CD8-positive, alpha-beta memory T cell (primary cell): Measurements from ENCODE around the gene ZNF154. TPM values are rescaled to one million over a fixed set of nuclear protein-coding genes. Genes with fewer than 3 reads are reported as not detected.

Experiments
- CTCF ChIA-PET: fragments of 350-600 bp; sonication (Branson Sonifier 250); formaldehyde crosslinking; loops from one replicate; lab custom pipeline; 2021; ENCODE audit warnings: antibody characterized with exemption; lab: Charles Lee
- POLR2A ChIA-PET: fragments of 350-600 bp; sonication (Branson Sonifier 250); formaldehyde crosslinking; loops from one replicate; lab custom pipeline; 2021; ENCODE audit warnings: antibody characterized with exemption; lab: Charles Lee
- DNase-seq, 5 donors: peaks; one replicate each; pipeline versions ENCODE4 v3.0.0 to v3.0.0-alpha.2; 2020 to 2022; ENCODE audit warnings: mixed read lengths in 1 of 5
- H3K27ac ChIP-seq: one replicate; pipeline ENCODE4 v1.7.0; 2013; ENCODE audit warnings: low read depth, mild to moderate bottlenecking, low read length, moderate library complexity
- H3K27me3 ChIP-seq: 2 replicates; pipeline ENCODE4 v1.7.0; 2013; ENCODE audit warnings: low read length, mild to moderate bottlenecking; ENCODE audit not compliant: insufficient read depth, poor library complexity, severe bottlenecking
- H3K36me3 ChIP-seq: 2 replicates; pipeline ENCODE4 v1.7.0; 2013; ENCODE audit warnings: mild to moderate bottlenecking, low read length, moderate library complexity; ENCODE audit not compliant: insufficient read depth
- H3K4me1 ChIP-seq: 2 replicates; pipeline ENCODE4 v1.7.0; 2013; ENCODE audit warnings: mild to moderate bottlenecking, low read length, moderate library complexity; ENCODE audit not compliant: insufficient read depth
- H3K4me3 ChIP-seq: 2 replicates; pipeline ENCODE4 v1.7.0; 2013; ENCODE audit warnings: mild to moderate bottlenecking, low read length
- H3K9me3 ChIP-seq: 2 replicates; pipeline ENCODE4 v1.7.0; 2013; ENCODE audit warnings: mild to moderate bottlenecking, low read length
- H3K27ac Mint-ChIP-seq, 8 donors: one replicate each; pipeline ENCODE4 v1.8.0; 2020 to 2021; ENCODE audit warnings: mixed read lengths in 8 of 8, mild to moderate bottlenecking in 6 of 8, inconsistent platforms in 3 of 8, moderate library complexity in 3 of 8
- H3K27me3 Mint-ChIP-seq, 2 donors: one replicate each; pipeline ENCODE4 v1.8.0; 2020 to 2021; ENCODE audit warnings: mixed read lengths in 2 of 2, mild to moderate bottlenecking in 1 of 2, moderate library complexity in 1 of 2
- H3K36me3 Mint-ChIP-seq, 3 donors: one replicate each; pipeline ENCODE4 v1.8.0; 2020 to 2021; ENCODE audit warnings: mixed read lengths in 3 of 3, inconsistent platforms in 1 of 3, mild to moderate bottlenecking in 1 of 3
- H3K4me1 Mint-ChIP-seq, 3 donors: one replicate each; pipeline ENCODE4 v1.8.0; 2020 to 2021; ENCODE audit warnings: mixed read lengths in 3 of 3, inconsistent platforms in 1 of 3, mild to moderate bottlenecking in 1 of 3
- H3K4me3 Mint-ChIP-seq, 7 donors: one replicate each; pipeline ENCODE4 v1.8.0; 2020 to 2021; ENCODE audit warnings: mixed read lengths in 7 of 7, mild to moderate bottlenecking in 6 of 7, moderate library complexity in 4 of 7, inconsistent platforms in 2 of 7
- H3K9me3 Mint-ChIP-seq, 5 donors: one replicate each; pipeline ENCODE4 v1.8.0; 2020 to 2022; ENCODE audit warnings: mixed read lengths in 5 of 5, mild to moderate bottlenecking in 3 of 5, moderate library complexity in 2 of 5, inconsistent platforms in 1 of 5
- polyA plus RNA-seq: library from polyadenylated mRNA; unstranded; fragments of 300-500 nt; fragmentation: Illumina TruSeq; gene quantifications from one replicate; pipeline ENCODE4 v1.2.3, GENCODE V29; 2021
- total RNA-seq, 2 experiments: library from RNA; stranded (reverse); gene quantifications; one replicate each; pipeline ENCODE4 v1.2.3, GENCODE V29; 2021

Gene ZNF154
- total and polyA plus RNA-seq, 3 experiments from 2014 or later = 2.2 to 7.7 (median 6.5) TPM

DNA sequence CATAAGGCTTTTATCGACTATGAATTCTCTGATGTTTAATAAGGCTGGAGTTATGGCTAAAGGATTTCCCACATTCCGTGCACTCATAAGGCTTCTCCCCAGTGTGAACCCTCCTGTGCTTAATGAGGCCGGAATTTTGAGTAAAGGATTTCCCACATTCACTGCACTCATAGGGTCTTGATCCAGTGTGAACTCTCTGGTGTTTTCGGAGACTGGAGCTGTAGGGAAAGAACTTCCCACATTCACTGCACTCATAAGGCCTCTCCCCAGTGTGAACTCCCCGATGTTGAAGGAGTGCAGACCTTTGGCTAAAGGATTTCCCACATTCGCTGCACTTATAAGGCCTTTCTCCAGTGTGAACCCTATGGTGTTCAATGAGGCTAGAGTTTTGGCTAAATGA, 7.4 kb downstream of the ZNF154 start:
- Mint-ChIP-seq H3K4me3 (no peak overlapping the region), H3K27ac (no peak overlapping the region), H3K27me3 (peaks cover 0 to 2% of the 10 kb centered on the region in 2 donors), H3K9me3 (peaks cover 22 to 95% (median 83%) of the 10 kb centered on the region in 5 donors), H3K4me1 (peaks cover 10 to 29% (median 14%) of the 10 kb centered on the region in 3 donors), H3K36me3 (peaks cover 46 to 85% (median 81%) of the 10 kb centered on the region in 3 donors)
- DNase-seq = no peak
- ChIA-PET CTCF (no interaction called here), POLR2A (no interaction called here)
- H3K9me3 ChIP-seq = peaks cover 51% of the 10 kb centered on the region
- H3K27ac ChIP-seq = no peak overlapping the region
- no peaks in the 10 kb centered on the region for H3K4me1 ChIP-seq
- no peaks in the 10 kb centered on the region for H3K27me3 ChIP-seq
- H3K4me3 ChIP-seq = no peak overlapping the region
- H3K36me3 ChIP-seq = no peaks in the 10 kb centered on the region

DNA sequence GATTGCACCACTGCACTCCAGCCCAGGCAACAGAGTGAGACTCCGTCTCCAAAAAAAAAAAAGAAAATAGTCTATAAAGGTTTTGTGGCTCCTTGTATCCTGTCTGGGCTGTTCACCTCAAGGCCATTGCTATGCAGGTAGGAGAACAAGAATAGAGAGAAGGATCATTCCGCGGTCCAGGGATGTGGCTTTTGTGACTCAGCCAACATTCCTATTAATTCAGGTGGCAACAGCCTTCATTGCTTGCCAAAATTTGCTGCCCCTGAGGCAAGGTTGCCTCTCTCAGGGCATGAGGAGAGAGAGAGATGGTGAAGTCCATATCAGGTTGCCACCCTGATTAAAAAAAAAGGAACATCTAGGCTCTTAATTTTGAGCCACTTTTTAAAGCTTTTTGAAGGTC, 19.3 kb downstream of the ZNF154 start:
- H3K9me3 Mint-ChIP-seq = peaks cover 33 to 96% (median 84%) of the 10 kb centered on the region in 5 donors

DNA sequence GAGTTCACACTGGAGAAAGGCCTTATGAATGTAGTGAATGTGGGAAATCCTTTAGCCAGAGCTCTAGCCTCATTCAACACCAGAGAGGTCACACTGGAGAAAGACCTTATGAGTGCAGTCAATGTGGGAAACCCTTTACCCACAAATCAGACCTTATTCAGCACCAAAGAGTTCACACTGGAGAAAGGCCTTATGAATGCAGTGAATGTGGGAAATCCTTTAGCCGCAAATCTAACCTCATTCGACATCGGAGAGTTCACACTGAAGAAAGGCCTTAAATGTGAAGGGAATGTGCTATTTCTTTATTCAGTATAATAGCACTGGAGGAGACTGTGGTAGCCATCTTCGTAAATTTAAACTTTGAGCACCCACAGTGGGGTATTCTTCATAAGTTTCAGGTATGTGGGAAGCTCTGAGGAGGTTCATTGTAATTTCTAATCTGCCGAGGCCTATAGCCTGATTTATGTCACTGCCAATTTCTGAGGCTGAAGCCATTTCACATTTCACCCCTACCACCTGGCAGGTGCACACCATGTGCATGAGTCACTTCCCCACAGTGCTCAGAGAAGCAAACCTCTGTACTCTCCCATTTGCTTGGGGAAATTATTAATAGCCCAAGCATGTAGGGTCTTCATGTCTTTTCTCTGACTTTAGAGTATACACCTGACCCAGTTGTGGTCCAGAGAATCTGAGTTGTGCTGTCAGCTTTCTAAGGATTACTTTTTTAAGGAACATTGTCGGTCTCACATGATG, 20.8 kb downstream of the ZNF154 start:
- Mint-ChIP-seq H3K27me3 (peaks cover 0 to 2% of the 10 kb centered on the region in 2 donors), H3K36me3 (peaks cover 36 to 75% (median 67%) of the 10 kb centered on the region in 3 donors), H3K9me3 (peaks cover 48 to 96% (median 87%) of the 10 kb centered on the region in 5 donors), H3K4me3 (no peak overlapping the region), H3K4me1 (peaks cover 20 to 29% (median 28%) of the 10 kb centered on the region in 3 donors), H3K27ac (no peak overlapping the region)
- ChIA-PET POLR2A (no interaction called here), CTCF (no interaction called here)
- H3K9me3 ChIP-seq = peaks cover 69% of the 10 kb centered on the region
- H3K27me3 ChIP-seq = no peaks in the 10 kb centered on the region
- H3K36me3 ChIP-seq = peaks cover 39% of the 10 kb centered on the region
- DNase-seq = no peak
- H3K4me1 ChIP-seq = peaks cover 6% of the 10 kb centered on the region
- H3K27ac ChIP-seq = no peak overlapping the region
- H3K4me3 ChIP-seq = peak overlapping the region; percentile 2

More for the DNA sequence above, 19.3 kb downstream of the ZNF154 start:
- Histone ChIP-seq H3K36me3 (peaks cover 23% of the 10 kb centered on the region), H3K4me1 (no peaks in the 10 kb centered on the region), H3K27me3 (no peaks in the 10 kb centered on the region), H3K9me3 (peaks cover 68% of the 10 kb centered on the region), H3K27ac (no peak overlapping the region), H3K4me3 (no peak overlapping the region)
- ChIA-PET POLR2A (no interaction called here), CTCF (no interaction called here)
- DNase-seq = no peak
- Mint-ChIP-seq H3K27ac (no peak overlapping the region), H3K4me1 (peaks cover 10 to 17% (median 13%) of the 10 kb centered on the region in 3 donors), H3K36me3 (peaks cover 25 to 71% (median 60%) of the 10 kb centered on the region in 3 donors), H3K4me3 (no peak overlapping the region), H3K27me3 (peaks cover 0 to 2% of the 10 kb centered on the region in 2 donors)

DNA sequence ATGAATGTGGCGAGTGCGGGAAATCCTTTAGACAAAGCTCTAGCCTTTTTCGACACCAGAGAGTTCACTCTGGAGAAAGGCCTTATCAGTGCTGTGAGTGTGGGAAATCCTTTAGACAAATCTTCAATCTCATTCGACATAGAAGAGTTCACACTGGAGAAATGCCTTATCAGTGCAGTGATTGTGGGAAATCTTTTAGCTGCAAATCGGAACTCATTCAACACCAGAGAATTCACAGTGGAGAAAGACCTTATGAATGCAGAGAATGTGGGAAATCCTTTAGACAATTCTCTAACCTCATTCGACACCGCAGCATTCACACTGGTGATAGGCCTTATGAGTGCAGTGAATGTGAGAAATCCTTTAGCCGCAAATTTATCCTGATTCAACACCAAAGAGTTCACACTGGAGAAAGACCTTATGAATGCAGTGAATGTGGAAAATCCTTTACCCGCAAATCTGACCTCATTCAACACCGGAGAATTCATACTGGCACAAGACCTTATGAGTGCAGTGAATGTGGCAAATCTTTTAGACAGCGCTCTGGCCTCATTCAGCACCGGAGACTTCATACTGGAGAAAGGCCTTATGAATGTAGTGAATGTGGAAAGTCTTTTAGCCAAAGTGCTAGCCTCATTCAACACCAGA, 21.5 kb downstream of the ZNF154 start:
- CTCF ChIA-PET = no interaction called here

DNA sequence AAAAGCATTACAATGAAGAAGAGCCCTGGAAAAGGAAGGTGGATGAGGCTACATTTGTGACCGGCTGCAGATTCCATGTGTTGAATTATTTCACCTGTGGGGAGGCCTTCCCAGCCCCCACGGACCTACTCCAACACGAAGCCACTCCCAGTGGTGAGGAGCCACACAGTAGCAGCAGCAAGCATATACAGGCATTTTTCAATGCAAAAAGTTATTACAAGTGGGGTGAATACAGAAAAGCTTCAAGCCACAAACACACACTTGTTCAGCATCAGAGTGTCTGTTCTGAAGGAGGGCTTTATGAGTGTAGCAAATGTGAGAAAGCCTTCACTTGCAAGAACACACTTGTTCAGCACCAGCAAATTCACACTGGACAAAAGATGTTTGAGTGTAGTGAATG, 22.3 kb downstream of the ZNF154 start:
- Histone ChIP-seq H3K27ac (no peak overlapping the region), H3K27me3 (no peaks in the 10 kb centered on the region), H3K4me3 (no peak overlapping the region), H3K9me3 (peaks cover 80% of the 10 kb centered on the region), H3K4me1 (peaks cover 18% of the 10 kb centered on the region), H3K36me3 (peaks cover 39% of the 10 kb centered on the region)
- CTCF ChIA-PET = no interaction called here
- no peak overlapping the region for H3K27ac Mint-ChIP-seq
- peaks cover 56 to 97% (median 93%) of the 10 kb centered on the region in 5 donors for H3K9me3 Mint-ChIP-seq
- DNase-seq = no peak
- H3K27me3 Mint-ChIP-seq = peaks cover 0 to 4% of the 10 kb centered on the region in 2 donors
- no peak overlapping the region for H3K4me3 Mint-ChIP-seq
- H3K36me3 Mint-ChIP-seq = peaks cover 45 to 83% (median 77%) of the 10 kb centered on the region in 3 donors
- H3K4me1 Mint-ChIP-seq = peaks cover 34 to 43% (median 43%) of the 10 kb centered on the region in 3 donors
- POLR2A ChIA-PET = no interaction called here

More for the DNA sequence above, 21.5 kb downstream of the ZNF154 start:
- H3K36me3 Mint-ChIP-seq = peaks cover 42 to 76% (median 69%) of the 10 kb centered on the region in 3 donors
- no peak overlapping the region for H3K4me3 Mint-ChIP-seq
- no peak overlapping the region for H3K27ac ChIP-seq
- H3K4me1 ChIP-seq = peaks cover 13% of the 10 kb centered on the region
- no peak for DNase-seq
- peaks cover 55 to 96% (median 88%) of the 10 kb centered on the region in 5 donors for H3K9me3 Mint-ChIP-seq
- POLR2A ChIA-PET = no interaction called here
- H3K27ac Mint-ChIP-seq = no peak overlapping the region
- H3K4me1 Mint-ChIP-seq = peaks cover 27 to 36% (median 35%) of the 10 kb centered on the region in 3 donors
- peaks cover 0 to 2% of the 10 kb centered on the region in 2 donors for H3K27me3 Mint-ChIP-seq
- H3K27me3 ChIP-seq = no peaks in the 10 kb centered on the region
- peaks cover 76% of the 10 kb centered on the region for H3K9me3 ChIP-seq
- peaks cover 39% of the 10 kb centered on the region for H3K36me3 ChIP-seq
- H3K4me3 ChIP-seq = no peak overlapping the region

DNA sequence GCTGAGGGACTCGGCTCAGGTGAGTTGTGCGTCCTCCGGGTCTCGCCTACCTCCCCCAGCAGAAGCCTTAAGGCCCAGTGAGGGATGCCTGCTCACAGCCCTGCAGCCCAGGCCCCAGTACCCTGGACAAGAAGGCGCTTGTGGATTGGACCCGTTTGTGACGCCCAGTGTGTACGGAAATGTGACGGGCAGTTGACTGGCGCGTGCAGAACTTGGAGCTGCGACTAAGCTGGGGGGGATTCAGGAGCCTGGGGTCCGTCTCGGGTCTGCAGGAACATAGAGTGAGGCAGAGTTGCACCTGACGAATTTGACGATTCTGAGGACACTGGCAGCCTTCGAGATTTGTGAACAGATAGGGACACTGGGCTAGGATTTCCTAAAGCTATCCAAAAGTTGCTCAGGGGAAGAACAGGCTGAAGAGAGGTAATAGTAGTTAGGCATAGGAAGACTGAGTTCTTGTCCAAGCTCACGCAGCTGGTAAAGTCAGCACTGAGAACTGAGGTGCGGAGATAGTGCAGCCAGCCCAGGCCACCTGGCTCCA, 26.7 kb downstream of the ZNF154 start:
- peak overlapping the region; percentile 87 for H3K4me3 ChIP-seq
- ChIA-PET CTCF (interaction anchor here (0.8 to 2.0 kb wide), 10 partner anchors 10 to 780 kb away, joined by 3 to 5 read pairs (median 4); partner anchors contain the start of genes ZNF154, ZNF772 and ZNF776), POLR2A (interaction anchor here (1.0 to 2.3 kb wide), 7 partner anchors 26 to 412 kb away, joined by 3 to 24 read pairs (median 4); partner anchors contain the start of genes ZNF134, ZNF154, ZNF417 and ZNF549)

DNA sequence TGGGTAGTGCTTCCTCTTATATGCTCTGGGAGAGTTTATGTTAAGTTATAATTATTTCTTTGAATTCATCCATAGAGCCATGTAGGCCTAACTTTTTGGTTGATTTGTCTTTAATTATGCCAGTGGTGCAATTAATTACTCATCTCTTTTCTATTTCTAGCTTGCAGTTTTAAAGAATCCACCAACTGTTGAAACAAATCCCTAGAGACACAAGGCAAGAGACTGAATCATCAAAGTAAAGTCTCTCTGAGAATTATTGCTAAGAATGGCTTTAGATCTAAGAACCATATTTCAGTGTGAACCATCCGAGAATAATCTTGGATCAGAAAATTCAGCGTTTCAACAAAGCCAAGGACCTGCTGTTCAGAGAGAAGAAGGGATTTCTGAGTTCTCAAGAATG, 33.1 kb downstream of the ZNF154 start:
- Histone ChIP-seq H3K4me3 (no peak overlapping the region), H3K9me3 (peaks cover 4% of the 10 kb centered on the region), H3K4me1 (no peaks in the 10 kb centered on the region), H3K36me3 (no peaks in the 10 kb centered on the region), H3K27me3 (no peaks in the 10 kb centered on the region), H3K27ac (no peak overlapping the region)
- H3K27ac Mint-ChIP-seq = no peak overlapping the region
- no peak overlapping the region for H3K4me3 Mint-ChIP-seq
- peaks cover 0 to 44% (median 11%) of the 10 kb centered on the region in 5 donors for H3K9me3 Mint-ChIP-seq
- peaks cover 0 to 14% (median 0%) of the 10 kb centered on the region in 3 donors for H3K36me3 Mint-ChIP-seq
- ChIA-PET POLR2A (no interaction called here), CTCF (no interaction called here)
- H3K27me3 Mint-ChIP-seq = peaks cover 22 to 43% of the 10 kb centered on the region in 2 donors
- no peaks in the 10 kb centered on the region for H3K4me1 Mint-ChIP-seq
- no peak for DNase-seq

More for the DNA sequence above, 26.7 kb downstream of the ZNF154 start:
- H3K27ac ChIP-seq = peak overlapping the region; percentile 58
- DNase-seq = no peak
- peaks cover 42 to 75% (median 59%) of the 10 kb centered on the region in 3 donors for H3K36me3 Mint-ChIP-seq
- H3K9me3 ChIP-seq = peaks cover 56% of the 10 kb centered on the region
- peaks cover 39% of the 10 kb centered on the region for H3K36me3 ChIP-seq
- peaks cover 39 to 48% (median 48%) of the 10 kb centered on the region in 3 donors for H3K4me1 Mint-ChIP-seq
- H3K27me3 ChIP-seq = no peaks in the 10 kb centered on the region
- H3K27ac Mint-ChIP-seq = peak overlapping the region; percentile 77 to 97 (median 95)
- H3K4me1 ChIP-seq = peaks cover 18% of the 10 kb centered on the region
- H3K27me3 Mint-ChIP-seq = peaks cover 10 to 12% of the 10 kb centered on the region in 2 donors
- H3K9me3 Mint-ChIP-seq = peaks cover 39 to 80% (median 64%) of the 10 kb centered on the region in 5 donors
- peak overlapping the region; percentile 94 to 99 (median 98) for H3K4me3 Mint-ChIP-seq
